Upper lobe of right lung (tissue), 1 donor: Measurements from ENCODE around the gene KIF21B. TPM values are rescaled to one million over a fixed set of nuclear protein-coding genes. Genes with fewer than 3 reads are reported as not detected.

Experiments
- ATAC-seq: fragments of 200-7000 bp; cut with Tn5 transposase; one replicate; pipeline ENCODE4 v1.9.1; 2020; ENCODE audit warnings: mild to moderate bottlenecking, moderate library complexity
- DNase-seq: peaks from one replicate; pipeline ENCODE4 v3.0.0-alpha.2; 2020
- H3K27ac ChIP-seq: fragments of 200-600 bp; one replicate; pipeline ENCODE4 v1.8.0; 2022
- H3K27me3 ChIP-seq: fragments of 200-600 bp; one replicate; pipeline ENCODE4 v1.8.0; 2022; ENCODE audit warnings: mild to moderate bottlenecking
- H3K36me3 ChIP-seq: fragments of 200-600 bp; one replicate; pipeline ENCODE4 v1.8.0; 2022
- H3K4me1 ChIP-seq: fragments of 200-600 bp; one replicate; pipeline ENCODE4 v1.8.0; 2022
- H3K4me3 ChIP-seq: fragments of 200-600 bp; one replicate; pipeline ENCODE4 v1.8.0; 2022; ENCODE audit warnings: mild to moderate bottlenecking
- H3K9me3 ChIP-seq: fragments of 200-600 bp; one replicate; pipeline ENCODE4 v1.8.0; 2022
- CTCF ChIP-seq: fragments of 200-600 bp; IDR thresholded peaks from one replicate; pipeline ENCODE4 v1.8.0; 2022; ENCODE audit warnings: antibody characterized with exemption
- intact Hi-C: fragments of 100-400 bp; cut with DNase I; formaldehyde crosslinking; loops from one replicate; pipeline ENCODE4 v1.11.0; 2022
- total RNA-seq: library from RNA; stranded (reverse); fragmentation: NEBNext Ultra II Directional; extraction: Animal tissue kit (Norgen Biotek cat#: 25700); gene quantifications from one replicate; pipeline ENCODE4 v1.2.1, GENCODE V29; 2021
- donor health status: DM: no; HTN: yes; CAD: no; lungs with severe emphysema.

The KIF21B gene
- total RNA-seq, 1 donor from 2014 or later: 5.7 TPM

- Histone ChIP-seq H3K36me3 (peaks cover 43% of the 10 kb centered on the region), H3K27ac (no peak overlapping the region), H3K9me3 (no peaks in the 10 kb centered on the region), H3K27me3 (no peaks in the 10 kb centered on the region), H3K4me1 (no peaks in the 10 kb centered on the region), H3K4me3 (no peak overlapping the region)
- TF ChIP-seq CTCF: no peak
- no peak for ATAC-seq
- intact Hi-C loops: no loop called here
- no peak for DNase-seq
These were observed 33.4 kb downstream of the KIF21B start for GRCh38 chr1:200990114-200990513.

GRCh38 chr1:200989337-200989736, 34.2 kb downstream of the KIF21B start:
- Histone ChIP-seq H3K9me3 (no peaks in the 10 kb centered on the region), H3K27me3 (no peaks in the 10 kb centered on the region), H3K4me1 (no peaks in the 10 kb centered on the region), H3K27ac (no peak overlapping the region), H3K36me3 (peaks cover 43% of the 10 kb centered on the region), H3K4me3 (no peak overlapping the region)
- no peak for ATAC-seq
- DNase-seq: no peak
- intact Hi-C loops: no loop called here
- no peak for TF ChIP-seq CTCF

GRCh38 chr1:200988693-200989092, 34.8 kb downstream of the KIF21B start:
- DNase-seq: no peak
- ATAC-seq: no peak
- no peak for TF ChIP-seq CTCF
- Histone ChIP-seq H3K9me3 (no peaks in the 10 kb centered on the region), H3K4me3 (no peak overlapping the region), H3K4me1 (no peaks in the 10 kb centered on the region), H3K27me3 (no peaks in the 10 kb centered on the region), H3K36me3 (peaks cover 43% of the 10 kb centered on the region), H3K27ac (no peak overlapping the region)
- intact Hi-C loops: no loop called here

GRCh38 chr1:200985481-200985880, 38.0 kb downstream of the KIF21B start:
- ATAC-seq (no peak), DNase-seq (no peak)
- no peaks in the 10 kb centered on the region for H3K4me1 ChIP-seq
- intact Hi-C loops: no loop called here
- H3K27me3 ChIP-seq: no peaks in the 10 kb centered on the region
- H3K4me3 ChIP-seq: no peak overlapping the region
- peaks cover 33% of the 10 kb centered on the region for H3K36me3 ChIP-seq
- no peak overlapping the region for H3K27ac ChIP-seq
- no peak for TF ChIP-seq CTCF
- H3K9me3 ChIP-seq: no peaks in the 10 kb centered on the region

GRCh38 chr1:200983035-200983561, 40.4 kb downstream of the KIF21B start:
- H3K36me3 ChIP-seq: peaks cover 17% of the 10 kb centered on the region
- H3K27me3 ChIP-seq: no peaks in the 10 kb centered on the region
- no peaks in the 10 kb centered on the region for H3K9me3 ChIP-seq
- H3K4me1 ChIP-seq: no peaks in the 10 kb centered on the region
- TF ChIP-seq CTCF: no peak
- intact Hi-C loops: no loop called here
- no peak overlapping the region for H3K4me3 ChIP-seq
- ATAC-seq (no peak), DNase-seq (no peak)
- no peak overlapping the region for H3K27ac ChIP-seq
